AG04449 (cell line): ENCODE measurements around the gene SIRT7.
A peak's percentile ranks its signal among the peaks of the same experiment; 100 is the strongest.

Experiments
- CTCF ChIA-PET: fragments of 350-600 bp; formaldehyde crosslinking; extraction: SDS; loops from one replicate; lab custom pipeline; 2021; ENCODE audit warnings: antibody characterized with exemption; lab: Yijun Ruan, JAX
- POLR2A ChIA-PET: fragments of 400-600, 350-600 bp; formaldehyde crosslinking; extraction: SDS; loops from one replicate; lab custom pipeline; 2020; ENCODE audit warnings: antibody characterized with exemption, inconsistent platforms; lab: Yijun Ruan, JAX
- DNase-seq: peaks from one replicate; pipeline ENCODE4 v3.0.0-alpha.2; 2010; ENCODE audit warnings: low read depth, low spot score
- H3K4me3 ChIP-seq: 2 replicates; pipeline ENCODE4 v1.5.1; 2011; ENCODE audit warnings: low read depth, mild to moderate bottlenecking, control low read depth, low read length
- TF ChIP-seq, protein P1 (sequence below): IDR thresholded peaks from one replicate; pipeline ENCODE4 v1.5.1; 2011; ENCODE audit warnings: mild to moderate bottlenecking, moderate library complexity, low read length, control low read depth, inconsistent platforms; ENCODE audit not compliant: insufficient read depth; ENCODE audit errors: missing control alignments

SIRT7 gene

DNA sequence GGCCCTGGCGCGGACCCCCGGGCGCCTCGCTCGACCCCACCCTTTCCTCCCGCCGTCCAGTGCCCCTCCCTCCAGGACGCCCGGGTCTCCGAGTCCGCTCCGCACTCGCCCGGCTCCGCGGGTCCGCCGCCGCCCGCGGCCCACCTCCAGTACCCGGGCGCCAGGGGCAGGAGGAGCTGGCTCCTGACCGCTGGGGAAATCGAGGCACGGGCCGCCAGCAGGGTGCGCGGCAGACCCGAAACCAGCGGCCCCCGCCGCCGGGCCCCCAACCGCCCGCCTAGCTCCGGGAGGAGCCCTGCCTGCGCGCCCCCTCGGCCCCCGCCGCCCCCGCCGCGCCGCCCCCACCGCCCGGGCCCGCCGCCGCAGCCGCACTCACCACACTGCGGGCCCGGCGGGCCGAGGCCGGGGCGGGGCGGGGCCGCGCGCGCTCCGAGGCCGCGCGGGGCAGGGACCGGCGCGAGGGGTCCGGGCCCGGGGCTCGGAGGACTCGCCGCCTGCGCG, 9.2 kb upstream of the SIRT7 start:
- no peak for DNase-seq
- CTCF ChIA-PET = interaction anchor here (1.0 to 2.0 kb wide), 6 partner anchors 10 to 103 kb away, joined by 3 to 8 read pairs (median 5); partner anchors contain the start of gene PYCR1

DNA sequence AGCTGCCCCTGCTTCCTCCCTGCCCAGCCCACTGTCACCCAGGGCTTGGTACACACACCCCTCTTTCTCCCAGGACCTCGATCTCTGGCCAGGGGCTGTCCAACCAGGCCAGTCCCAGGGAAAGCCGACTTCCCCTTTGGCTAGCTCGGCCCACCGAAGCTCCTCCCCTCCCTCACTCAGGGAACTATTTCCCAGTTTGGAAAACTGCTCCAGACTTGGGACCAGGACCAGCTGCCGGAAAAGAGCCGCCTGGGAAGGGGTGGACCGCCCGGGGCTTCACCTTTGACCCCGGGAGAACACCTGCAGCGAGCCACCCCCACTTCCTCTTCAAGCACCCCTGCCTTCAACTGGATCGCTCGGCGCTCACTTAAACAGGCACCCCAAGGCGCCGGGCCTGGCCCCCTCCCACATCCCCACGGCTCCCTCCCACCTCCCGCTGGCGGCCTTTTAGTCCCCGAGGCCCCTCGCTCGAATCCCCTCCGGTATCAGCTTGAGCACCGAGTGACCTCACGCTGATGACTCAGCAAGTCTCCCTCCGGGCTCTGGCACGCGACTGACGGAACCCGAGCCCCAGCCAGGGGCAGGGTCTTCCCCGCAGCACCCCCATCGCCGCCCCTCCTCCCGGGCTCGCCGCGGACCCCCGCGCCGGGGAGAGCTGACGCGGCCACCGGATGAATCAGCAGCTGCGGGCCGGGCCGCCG, 8.6 kb upstream of the SIRT7 start:
- ChIA-PET CTCF (interaction anchor here (1.0 to 2.0 kb wide), 6 partner anchors 10 to 104 kb away, joined by 3 to 8 read pairs (median 6); partner anchors contain the start of gene PYCR1), POLR2A (interaction anchor here (0.6 to 2.0 kb wide), 8 partner anchors 10 to 302 kb away, joined by 3 to 10 read pairs (median 4); partner anchors contain the start of genes CENPX, LRRC45, PCYT2 and PYCR1)
- DNase-seq = no peak
- TF ChIP-seq, protein P1, sequence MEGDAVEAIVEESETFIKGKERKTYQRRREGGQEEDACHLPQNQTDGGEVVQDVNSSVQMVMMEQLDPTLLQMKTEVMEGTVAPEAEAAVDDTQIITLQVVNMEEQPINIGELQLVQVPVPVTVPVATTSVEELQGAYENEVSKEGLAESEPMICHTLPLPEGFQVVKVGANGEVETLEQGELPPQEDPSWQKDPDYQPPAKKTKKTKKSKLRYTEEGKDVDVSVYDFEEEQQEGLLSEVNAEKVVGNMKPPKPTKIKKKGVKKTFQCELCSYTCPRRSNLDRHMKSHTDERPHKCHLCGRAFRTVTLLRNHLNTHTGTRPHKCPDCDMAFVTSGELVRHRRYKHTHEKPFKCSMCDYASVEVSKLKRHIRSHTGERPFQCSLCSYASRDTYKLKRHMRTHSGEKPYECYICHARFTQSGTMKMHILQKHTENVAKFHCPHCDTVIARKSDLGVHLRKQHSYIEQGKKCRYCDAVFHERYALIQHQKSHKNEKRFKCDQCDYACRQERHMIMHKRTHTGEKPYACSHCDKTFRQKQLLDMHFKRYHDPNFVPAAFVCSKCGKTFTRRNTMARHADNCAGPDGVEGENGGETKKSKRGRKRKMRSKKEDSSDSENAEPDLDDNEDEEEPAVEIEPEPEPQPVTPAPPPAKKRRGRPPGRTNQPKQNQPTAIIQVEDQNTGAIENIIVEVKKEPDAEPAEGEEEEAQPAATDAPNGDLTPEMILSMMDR = no peak
- peak overlapping the region; percentile 74 for H3K4me3 ChIP-seq

More for the DNA sequence above, 9.2 kb upstream of the SIRT7 start:
- POLR2A ChIA-PET = interaction anchor here (0.6 to 2.0 kb wide), 6 partner anchors 10 to 301 kb away, joined by 3 to 10 read pairs (median 4); partner anchors contain the start of genes PYCR1 and SLC16A3
- H3K4me3 ChIP-seq = peak overlapping the region; percentile 74
- TF ChIP-seq, protein P1 = no peak

DNA sequence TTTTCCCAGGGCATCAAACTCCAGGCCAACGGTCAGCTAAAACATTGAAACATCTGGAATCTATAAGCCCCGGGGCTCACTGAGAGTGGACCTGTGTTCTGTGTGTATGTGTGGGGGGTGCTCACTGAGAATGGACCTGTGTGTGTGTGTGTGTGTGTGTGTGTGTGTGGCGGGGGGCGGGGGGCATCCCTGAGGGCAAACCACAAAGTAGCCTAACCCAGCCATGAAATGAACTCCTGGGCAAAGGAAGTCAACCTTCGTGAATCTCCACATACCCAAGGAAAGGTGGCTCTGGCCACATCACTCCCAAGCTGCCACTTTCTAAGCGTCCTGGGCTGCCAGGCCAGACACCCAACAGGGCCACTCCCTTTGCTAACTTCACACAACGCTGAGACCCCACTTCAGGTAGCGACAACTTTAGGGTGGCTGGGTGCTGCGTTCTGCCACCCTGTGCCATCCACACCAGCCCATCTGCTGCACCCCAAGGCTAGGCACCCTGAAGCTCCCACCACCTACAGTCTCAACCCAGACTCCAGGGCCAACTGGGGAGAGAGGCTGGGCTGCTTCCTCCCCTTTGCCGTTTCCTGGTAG, 8.0 kb upstream of the SIRT7 start:
- TF ChIP-seq, protein P1 = no peak
- peak overlapping the region; percentile 74 for H3K4me3 ChIP-seq
- no peak for DNase-seq
- POLR2A ChIA-PET = interaction anchor here (0.8 to 2.0 kb wide), 4 partner anchors 9 to 97 kb away, joined by 3 to 10 read pairs (median 4); partner anchors contain the start of genes CENPX, LRRC45 and PCYT2
- CTCF ChIA-PET = interaction anchor here (1.0 to 1.7 kb wide), 3 partner anchors 11 to 105 kb away, joined by 3 to 6 read pairs (median 3); no protein-coding TSS in a partner anchor

DNA sequence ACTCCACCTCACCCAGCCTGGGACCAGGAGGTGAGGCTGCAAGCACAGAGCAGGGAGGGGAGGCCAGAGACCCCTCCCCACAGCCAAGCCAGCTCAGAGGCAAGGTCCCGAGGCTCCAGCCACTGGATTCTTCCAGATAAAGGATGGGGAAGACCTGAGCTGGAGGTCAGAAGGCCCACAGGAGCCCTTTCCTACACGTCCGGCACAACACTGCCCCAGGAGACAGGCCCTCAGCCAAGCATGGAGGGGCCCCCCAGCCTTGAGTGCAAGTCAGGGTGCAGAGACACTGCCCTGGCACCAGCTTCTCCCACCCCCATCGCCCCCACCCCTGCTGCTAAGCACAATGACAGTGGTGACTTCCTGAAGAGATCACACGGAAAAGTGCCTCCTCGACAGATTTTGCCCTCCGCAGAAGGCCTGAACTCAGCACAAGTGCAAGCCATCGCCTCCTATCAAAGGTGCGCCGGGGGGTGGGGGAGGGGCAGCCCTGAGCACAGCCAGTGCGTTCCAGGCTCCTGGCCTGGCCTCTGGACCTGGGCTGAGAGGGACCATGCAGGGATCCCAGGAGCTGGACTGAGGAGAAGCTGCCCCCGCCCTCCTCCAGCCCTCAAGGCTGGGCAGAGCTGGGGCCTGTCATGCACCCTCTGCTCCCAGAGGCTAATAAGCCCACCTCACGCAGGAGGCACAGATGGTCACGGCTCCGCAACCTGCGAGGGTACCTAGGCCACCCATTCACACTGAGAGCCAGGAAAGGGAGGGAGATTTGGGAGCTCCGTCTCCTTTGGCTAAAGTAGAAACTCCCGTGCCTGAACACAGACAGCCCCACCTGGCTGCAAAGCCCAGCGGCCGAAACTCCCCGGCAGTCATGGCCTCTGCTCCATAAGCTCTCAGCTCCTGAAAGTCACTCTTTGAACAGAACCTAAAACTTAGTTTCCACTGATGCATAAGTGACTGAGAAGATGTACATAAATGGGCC, 6.9 kb upstream of the SIRT7 start:
- CTCF ChIA-PET = interaction anchor here (0.6 to 1.8 kb wide), 7 partner anchors 8 to 104 kb away, joined by 3 to 6 read pairs (median 4); partner anchors contain the start of gene PCYT2
- no peak overlapping the region for H3K4me3 ChIP-seq
- POLR2A ChIA-PET = interaction anchor here (2.0 kb wide), 1 partner anchor 8 kb away, joined by 10 read pairs; no protein-coding TSS in a partner anchor
- no peak for DNase-seq
- TF ChIP-seq, protein P1 = no peak
